ENCODE measurements around the gene NRL. TPM values are rescaled to one million over a fixed set of nuclear protein-coding genes. Genes with fewer than 3 reads are reported as not detected.
A peak's percentile ranks its signal among the peaks of the same experiment; 100 is the strongest.

The NRL gene
- total RNA-seq, 4 donors from 2014 or later = 2.1 to 11.7 (median 8.4) TPM

DNA sequence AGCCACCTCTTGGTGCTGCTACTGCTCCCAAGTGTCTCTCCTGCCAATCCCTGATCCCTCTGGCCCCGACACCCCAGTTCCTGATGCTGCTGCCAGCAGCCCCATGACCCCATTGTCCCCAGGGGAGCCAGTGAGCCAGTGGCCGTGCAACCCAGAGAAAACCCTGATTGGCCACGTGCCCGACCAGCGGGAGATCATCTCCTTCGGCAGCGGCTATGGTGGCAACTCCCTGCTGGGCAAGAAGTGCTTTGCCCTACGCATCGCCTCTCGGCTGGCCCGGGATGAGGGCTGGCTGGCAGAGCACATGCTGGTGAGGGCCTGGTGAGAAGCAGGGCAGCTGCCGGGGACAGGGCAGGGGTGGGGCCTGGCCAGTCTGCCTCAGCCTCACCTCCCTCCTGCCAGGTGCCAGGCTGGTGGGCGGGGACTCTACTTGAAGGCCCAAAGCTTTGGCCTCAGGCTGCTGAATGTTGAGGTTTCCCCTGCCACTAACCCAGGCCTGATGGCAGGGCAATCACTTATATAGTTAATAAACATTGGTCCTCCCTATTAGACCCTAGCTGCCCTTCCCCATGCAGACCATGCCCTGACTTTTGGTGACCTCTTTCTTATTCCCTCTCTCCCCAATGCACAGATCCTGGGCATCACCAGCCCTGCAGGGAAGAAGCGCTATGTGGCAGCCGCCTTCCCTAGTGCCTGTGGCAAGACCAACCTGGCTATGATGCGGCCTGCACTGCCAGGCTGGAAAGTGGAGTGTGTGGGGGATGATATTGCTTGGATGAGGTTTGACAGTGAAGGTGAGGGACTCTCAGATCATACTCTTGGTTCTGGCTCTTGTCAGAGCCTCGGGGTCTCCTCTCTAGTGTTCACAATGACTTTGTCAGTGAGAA lies 15.6 kb downstream of the NRL start:
- intact Hi-C loops (cut with DNase I) = no loop called here
- Histone ChIP-seq H3K27ac (no peak overlapping the region), H3K9me3 (no peaks in the 10 kb centered on the region), H3K36me3 (peaks cover 0 to 18% of the 10 kb centered on the region in 2 donors), H3K4me3 (replicated peaks in 1 of 3) (no peak overlapping the region), H3K4me1 (peaks cover 10 to 13% of the 10 kb centered on the region in 2 donors), H3K27me3 (no peaks in the 10 kb centered on the region)
- TF ChIP-seq POLR2A (IDR thresholded peaks at IDR 0.05) = no peak
- peak; percentile 15 to 26 for DNase-seq
- WGBS, 2 donors = 95% methylated on average over 5 to 7 of the region's 17 CpGs

DNA sequence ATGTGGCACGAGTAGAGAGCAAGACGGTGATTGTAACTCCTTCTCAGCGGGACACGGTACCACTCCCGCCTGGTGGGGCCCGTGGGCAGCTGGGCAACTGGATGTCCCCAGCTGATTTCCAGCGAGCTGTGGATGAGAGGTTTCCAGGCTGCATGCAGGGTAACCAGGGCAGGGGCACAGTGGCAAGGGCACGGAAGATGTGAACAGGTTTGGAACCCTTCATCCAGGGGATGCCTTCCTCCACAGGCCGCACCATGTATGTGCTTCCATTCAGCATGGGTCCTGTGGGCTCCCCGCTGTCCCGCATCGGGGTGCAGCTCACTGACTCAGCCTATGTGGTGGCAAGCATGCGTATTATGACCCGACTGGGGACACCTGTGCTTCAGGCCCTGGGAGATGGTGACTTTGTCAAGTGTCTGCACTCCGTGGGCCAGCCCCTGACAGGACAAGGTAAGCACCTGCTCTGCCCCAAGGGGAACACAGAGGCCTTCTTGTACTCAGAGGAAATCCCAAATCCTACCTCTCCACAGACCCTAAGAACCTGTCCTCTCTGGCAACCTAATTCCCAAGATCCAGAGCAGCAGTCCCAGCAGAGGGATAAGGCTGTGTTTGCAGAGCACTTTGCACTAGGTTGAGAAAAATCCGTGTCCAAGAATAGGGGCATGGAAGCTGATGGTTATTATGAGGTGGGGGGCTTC lies 16.4 kb downstream of the NRL start:
- Histone ChIP-seq H3K9me3 (no peaks in the 10 kb centered on the region), H3K27me3 (no peaks in the 10 kb centered on the region), H3K36me3 (peaks cover 0 to 18% of the 10 kb centered on the region in 2 donors), H3K27ac (no peak overlapping the region), H3K4me1 (peaks cover 10 to 17% of the 10 kb centered on the region in 2 donors), H3K4me3 (replicated peaks in 1 of 3) (no peak overlapping the region)
- intact Hi-C loops (cut with DNase I) = no loop called here
- no peak for TF ChIP-seq POLR2A (IDR thresholded peaks at IDR 0.05)
- TF ChIP-seq, protein P1, sequence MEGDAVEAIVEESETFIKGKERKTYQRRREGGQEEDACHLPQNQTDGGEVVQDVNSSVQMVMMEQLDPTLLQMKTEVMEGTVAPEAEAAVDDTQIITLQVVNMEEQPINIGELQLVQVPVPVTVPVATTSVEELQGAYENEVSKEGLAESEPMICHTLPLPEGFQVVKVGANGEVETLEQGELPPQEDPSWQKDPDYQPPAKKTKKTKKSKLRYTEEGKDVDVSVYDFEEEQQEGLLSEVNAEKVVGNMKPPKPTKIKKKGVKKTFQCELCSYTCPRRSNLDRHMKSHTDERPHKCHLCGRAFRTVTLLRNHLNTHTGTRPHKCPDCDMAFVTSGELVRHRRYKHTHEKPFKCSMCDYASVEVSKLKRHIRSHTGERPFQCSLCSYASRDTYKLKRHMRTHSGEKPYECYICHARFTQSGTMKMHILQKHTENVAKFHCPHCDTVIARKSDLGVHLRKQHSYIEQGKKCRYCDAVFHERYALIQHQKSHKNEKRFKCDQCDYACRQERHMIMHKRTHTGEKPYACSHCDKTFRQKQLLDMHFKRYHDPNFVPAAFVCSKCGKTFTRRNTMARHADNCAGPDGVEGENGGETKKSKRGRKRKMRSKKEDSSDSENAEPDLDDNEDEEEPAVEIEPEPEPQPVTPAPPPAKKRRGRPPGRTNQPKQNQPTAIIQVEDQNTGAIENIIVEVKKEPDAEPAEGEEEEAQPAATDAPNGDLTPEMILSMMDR (IDR thresholded peaks at IDR 0.05) = no peak
- DNase-seq = no peak
- 88 to 99% methylated on average over 10 to 15 of the region's 16 CpGs for WGBS, 2 donors

DNA sequence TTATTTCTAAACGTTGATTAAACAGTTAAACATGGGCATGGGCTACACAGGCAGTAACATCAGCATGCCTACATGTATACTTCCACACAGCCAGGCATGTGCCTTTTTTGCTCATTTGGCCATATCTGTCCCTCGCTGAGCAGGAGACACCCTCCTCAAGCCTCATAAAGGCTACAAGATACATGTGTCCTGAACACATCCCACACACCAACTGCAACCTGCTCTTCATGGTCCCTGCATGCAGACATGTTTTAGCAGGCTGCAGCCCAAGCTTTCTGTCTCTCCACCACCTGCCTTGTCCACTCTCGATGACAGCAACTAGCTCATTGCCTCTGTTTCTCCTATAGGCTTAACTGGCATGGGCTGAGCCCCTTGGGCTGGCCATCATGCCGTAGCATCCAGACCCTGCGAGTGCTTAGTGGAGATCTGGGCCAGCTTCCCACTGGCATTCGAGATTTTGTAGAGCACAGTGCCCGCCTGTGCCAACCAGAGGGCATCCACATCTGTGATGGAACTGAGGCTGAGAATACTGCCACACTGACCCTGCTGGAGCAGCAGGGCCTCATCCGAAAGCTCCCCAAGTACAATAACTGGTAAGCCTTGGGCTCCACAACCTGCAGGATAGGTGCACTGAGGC lies 18.1 kb downstream of the NRL start:
- no peak for DNase-seq
- Histone ChIP-seq H3K4me3 (replicated peaks in 1 of 3) (no peak overlapping the region), H3K27ac (no peak overlapping the region), H3K9me3 (no peaks in the 10 kb centered on the region), H3K4me1 (peaks cover 10 to 29% of the 10 kb centered on the region in 2 donors), H3K27me3 (no peaks in the 10 kb centered on the region), H3K36me3 (peaks cover 0 to 13% of the 10 kb centered on the region in 2 donors)
- intact Hi-C loops (cut with DNase I) = no loop called here
- 98 to 99% methylated on average over 6 to 7 of the region's 8 CpGs for WGBS, 2 donors
- TF ChIP-seq, protein P1 (IDR thresholded peaks at IDR 0.05) = no peak

DNA sequence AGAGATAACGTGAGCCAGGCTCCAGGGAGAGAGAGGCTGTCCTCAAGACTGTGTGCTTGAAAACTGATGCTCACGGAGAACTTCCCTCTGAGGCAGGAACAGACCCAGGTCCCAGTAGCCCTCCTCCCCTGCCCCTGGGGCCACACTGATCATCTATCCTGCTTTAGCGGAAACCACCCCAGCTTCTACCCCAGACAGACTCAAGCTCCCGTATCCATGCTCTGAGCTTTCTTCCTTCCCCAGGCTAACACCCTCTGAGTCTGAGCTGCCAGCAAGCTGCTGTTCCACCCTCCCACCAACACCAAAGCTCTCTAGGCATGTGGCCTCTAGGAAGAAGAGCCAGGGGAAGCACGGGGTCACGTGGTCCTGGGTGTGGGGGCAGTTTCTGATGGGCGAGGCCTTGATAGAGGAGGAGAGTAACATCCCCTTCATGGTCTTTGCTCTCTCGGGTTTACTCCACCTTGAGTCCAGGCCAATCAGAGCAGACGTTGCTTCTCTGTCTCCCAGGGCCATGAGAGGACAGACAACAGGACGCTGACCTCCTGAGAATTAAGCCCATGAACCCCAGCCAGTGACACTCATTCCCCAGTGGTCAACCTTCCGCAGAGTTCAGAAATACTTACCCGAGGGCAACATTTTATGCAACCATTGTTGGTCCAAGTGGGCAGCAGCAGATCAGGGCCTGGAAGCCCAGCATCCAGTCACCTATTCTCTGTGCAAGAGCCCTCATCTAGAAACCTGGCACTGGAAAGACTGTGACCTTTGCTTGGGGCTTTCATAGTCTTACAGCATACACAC lies 19.3 kb downstream of the NRL start:
- Histone ChIP-seq H3K4me1 (peaks cover 10 to 29% of the 10 kb centered on the region in 2 donors), H3K27me3 (no peaks in the 10 kb centered on the region), H3K36me3 (peaks cover 0 to 13% of the 10 kb centered on the region in 2 donors), H3K9me3 (no peaks in the 10 kb centered on the region), H3K27ac (peak overlapping the region; percentile 92 to 99 (median 94)), H3K4me3 (replicated peaks in 1 of 3) (peak overlapping the region in 2 of 3 donors; percentile 79 to 88)
- peak; percentile 27 to 29 for DNase-seq
- intact Hi-C loops (cut with DNase I) = no loop called here
- 44 to 53% methylated on average over 8 of the region's 12 CpGs for whole genome bisulfite sequencing, 2 donors
- TF ChIP-seq, protein P1 (IDR thresholded peaks at IDR 0.05) = no peak
- peak in 1 of 2 donors; percentile 12 for TF ChIP-seq POLR2A (IDR thresholded peaks at IDR 0.05)

DNA sequence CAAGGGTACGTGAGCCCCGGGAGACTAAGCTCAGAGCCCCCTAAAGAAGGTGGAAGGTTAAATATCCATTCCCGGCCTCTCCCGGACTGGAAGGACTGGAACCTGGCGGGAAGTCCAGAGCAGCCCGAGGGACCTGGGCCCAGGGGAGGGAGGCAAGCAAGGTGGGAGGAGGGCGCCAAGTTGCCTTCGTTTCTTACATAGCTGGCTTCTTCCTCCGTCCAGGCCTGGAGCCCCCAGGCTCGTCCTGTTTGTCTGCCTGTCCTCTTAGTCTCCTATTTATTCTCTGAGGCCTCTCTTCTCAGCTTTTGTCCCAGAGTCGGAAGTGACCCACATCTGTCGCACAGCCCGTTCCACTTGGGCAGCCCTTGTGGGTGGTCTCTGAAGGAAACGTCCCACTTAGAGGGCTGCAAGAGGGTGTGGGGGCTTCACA lies 19.9 kb downstream of the NRL start:
- 11 to 13% methylated on average over 13 to 14 of the region's 14 CpGs for WGBS, 2 donors
- Histone ChIP-seq H3K4me3 (replicated peaks in 1 of 3) (peak overlapping the region; percentile 52 to 88 (median 79)), H3K9me3 (no peaks in the 10 kb centered on the region), H3K27ac (peak overlapping the region; percentile 92 to 99 (median 94)), H3K4me1 (peaks cover 10 to 29% of the 10 kb centered on the region in 2 donors), H3K36me3 (peaks cover 0 to 9% of the 10 kb centered on the region in 2 donors), H3K27me3 (no peaks in the 10 kb centered on the region)
- TF ChIP-seq POLR2A (IDR thresholded peaks at IDR 0.05) = no peak
- TF ChIP-seq, protein P1 (IDR thresholded peaks at IDR 0.05) = no peak
- no peak for DNase-seq
- intact Hi-C loops (cut with DNase I) = no loop called here
